HG03442 (cell line): ENCODE data around the gene SLC35E4.
A peak's percentile ranks its signal among the peaks of the same experiment; 100 is the strongest.
"Not testable (repeated sequence)": the region's sequence is repeated elsewhere in the genome, so short reads cannot be mapped to it uniquely, and the experiment has no call there.

Experiments used
- ATAC-seq: cut with Tn5 transposase; IDR thresholded peaks from one replicate; pipeline ENCODE4 v1.9.1; 2021; ENCODE audit warnings: mild to moderate bottlenecking, moderate library complexity; ENCODE audit not compliant: unreplicated experiment

SLC35E4 gene

GRCh38 chr22:30611197-30611596 lies 24.4 kb upstream of the SLC35E4 start:
- no peak for ATAC-seq

- no peak for ATAC-seq
These were observed 22.8 kb upstream of the SLC35E4 start for GRCh38 chr22:30612789-30613188.

- no peak for ATAC-seq
These were observed 21.3 kb upstream of the SLC35E4 start for GRCh38 chr22:30614268-30614667.

- no peak for ATAC-seq
These were observed 20.7 kb upstream of the SLC35E4 start for GRCh38 chr22:30614879-30615278.

- no peak for ATAC-seq
These were observed 20.0 kb upstream of the SLC35E4 start for GRCh38 chr22:30615543-30615954.

GRCh38 chr22:30617819-30618218 lies 17.8 kb upstream of the SLC35E4 start:
- no peak for ATAC-seq

GRCh38 chr22:30619909-30620308 lies 15.7 kb upstream of the SLC35E4 start:
- not testable (repeated sequence) for ATAC-seq

GRCh38 chr22:30626413-30626812 lies 9.2 kb upstream of the SLC35E4 start:
- no peak for ATAC-seq

- ATAC-seq = no peak
These were observed 8.1 kb upstream of the SLC35E4 start for GRCh38 chr22:30627471-30627870.

- ATAC-seq = no peak
These were observed 7.1 kb upstream of the SLC35E4 start for GRCh38 chr22:30628491-30628890.

GRCh38 chr22:30631469-30631868 lies 4.1 kb upstream of the SLC35E4 start:
- ATAC-seq = not testable (repeated sequence)

GRCh38 chr22:30634471-30635233 lies 929 bp upstream of the SLC35E4 start:
- peak; percentile 48 for ATAC-seq

GRCh38 chr22:30636226-30637077 lies 871 bp downstream of the SLC35E4 start:
- no peak for ATAC-seq

- no peak for ATAC-seq
These were observed 2.1 kb downstream of the SLC35E4 start for GRCh38 chr22:30637701-30638114.

GRCh38 chr22:30640361-30640760 lies 4.8 kb downstream of the SLC35E4 start:
- ATAC-seq = no peak

- ATAC-seq = no peak
These were observed 5.4 kb downstream of the SLC35E4 start for GRCh38 chr22:30640839-30641430.

- no peak for ATAC-seq
These were observed 7.7 kb downstream of the SLC35E4 start for GRCh38 chr22:30643055-30643875.

- no peak for ATAC-seq
These were observed 11.1 kb downstream of the SLC35E4 start for GRCh38 chr22:30646518-30647160.

GRCh38 chr22:30647536-30647935 lies 12.0 kb downstream of the SLC35E4 start:
- ATAC-seq = no peak

- no peak for ATAC-seq
These were observed 13.2 kb downstream of the SLC35E4 start for GRCh38 chr22:30648825-30649224.
